GM19372 (cell line): ENCODE measurements around the gene DUSP9.
"Not testable (repeated sequence)": the region's sequence is repeated elsewhere in the genome, so short reads cannot be mapped to it uniquely, and the experiment has no call there.

ENCODE experiments used
- ATAC-seq: cut with Tn5 transposase; IDR thresholded peaks from one replicate; pipeline ENCODE4 v1.9.1; 2021; ENCODE audit warnings: mild to moderate bottlenecking, low read depth, moderate library complexity; ENCODE audit not compliant: unreplicated experiment

DUSP9 gene, protein sequence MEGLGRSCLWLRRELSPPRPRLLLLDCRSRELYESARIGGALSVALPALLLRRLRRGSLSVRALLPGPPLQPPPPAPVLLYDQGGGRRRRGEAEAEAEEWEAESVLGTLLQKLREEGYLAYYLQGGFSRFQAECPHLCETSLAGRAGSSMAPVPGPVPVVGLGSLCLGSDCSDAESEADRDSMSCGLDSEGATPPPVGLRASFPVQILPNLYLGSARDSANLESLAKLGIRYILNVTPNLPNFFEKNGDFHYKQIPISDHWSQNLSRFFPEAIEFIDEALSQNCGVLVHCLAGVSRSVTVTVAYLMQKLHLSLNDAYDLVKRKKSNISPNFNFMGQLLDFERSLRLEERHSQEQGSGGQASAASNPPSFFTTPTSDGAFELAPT

DNA sequence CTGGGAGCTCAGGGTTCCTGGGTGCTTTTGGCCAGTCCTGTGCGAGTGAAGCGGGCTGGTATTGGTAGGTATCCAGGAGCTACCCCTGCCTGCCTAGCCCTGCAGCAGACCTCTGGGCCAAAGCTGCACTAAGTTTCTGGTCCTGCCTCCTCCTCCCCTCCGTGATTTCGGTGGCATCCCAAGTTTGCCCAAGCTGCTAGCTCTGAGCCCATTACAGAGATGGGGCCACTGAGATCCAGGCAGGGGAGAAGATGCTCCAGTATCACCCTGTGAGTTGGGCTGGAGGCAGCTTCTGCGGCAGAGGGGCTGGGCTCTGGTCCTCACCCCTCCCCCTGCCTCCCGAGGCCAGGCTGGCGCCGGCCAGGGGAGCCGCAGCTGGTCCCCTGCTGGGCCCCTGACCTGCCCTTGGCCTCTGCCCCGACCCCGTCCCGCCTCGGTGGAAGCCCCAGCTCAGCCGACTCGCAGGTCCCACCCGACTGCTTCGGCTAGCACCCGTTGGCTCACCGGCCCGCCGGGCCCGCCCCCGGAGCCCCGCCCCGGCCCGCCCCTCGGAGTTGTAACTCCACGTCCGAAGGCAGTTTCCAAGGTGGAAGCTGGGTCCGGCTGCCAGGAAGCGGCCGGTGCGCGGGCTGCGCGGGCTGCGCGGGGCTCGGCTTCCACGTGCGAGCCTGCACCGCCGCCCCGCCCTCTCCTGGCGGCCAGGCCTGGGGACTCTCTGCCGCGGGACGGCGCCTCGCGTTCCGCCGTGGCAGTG, at the start of gene DUSP9:
Gene DUSP9 (plus strand): TSS at position 584 of the 754 bp plus-strand sequence. CDS start 751 bp downstream, outside the sequence.
- ATAC-seq, result no peak

DNA sequence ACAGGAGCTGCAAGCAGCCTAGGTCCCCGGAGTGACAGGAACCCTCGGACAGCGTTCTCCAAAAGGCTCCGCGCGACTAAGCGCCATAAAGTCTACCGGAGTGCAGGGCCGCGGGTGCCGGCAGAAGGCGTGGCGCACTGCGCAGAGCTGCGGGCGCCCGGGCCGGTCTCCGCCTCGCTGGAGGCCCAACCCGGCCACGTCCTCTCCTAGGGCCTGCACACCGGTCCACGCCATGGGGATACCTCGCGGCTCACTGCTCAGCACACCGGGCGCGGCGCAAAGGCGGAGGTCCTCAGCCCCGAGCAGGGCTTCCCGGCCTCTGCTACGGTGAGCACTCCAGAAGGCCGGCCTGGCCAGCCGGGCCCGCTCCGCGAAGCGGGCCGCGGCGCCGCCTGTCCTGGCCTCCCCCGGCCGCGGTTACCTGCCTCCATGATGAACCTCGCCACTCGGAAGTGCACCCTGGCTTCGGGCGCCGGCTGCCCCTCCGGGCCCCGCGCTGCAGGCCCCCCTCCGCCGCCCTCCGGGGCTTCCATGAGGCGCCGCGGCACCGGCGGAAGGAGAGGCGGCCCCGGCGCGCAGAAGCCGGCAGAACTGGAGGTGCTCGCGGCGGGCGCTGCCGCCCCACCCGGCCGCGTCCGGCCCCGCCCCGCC, 48.3 kb upstream of the DUSP9 start, which contains the start of gene CCNQ:
Gene CCNQ (minus strand): TSS at position 599 of the 651 bp plus-strand sequence. CDS start 66 bp downstream, at position 533.
- ATAC-seq, result peak; percentile 42

DNA sequence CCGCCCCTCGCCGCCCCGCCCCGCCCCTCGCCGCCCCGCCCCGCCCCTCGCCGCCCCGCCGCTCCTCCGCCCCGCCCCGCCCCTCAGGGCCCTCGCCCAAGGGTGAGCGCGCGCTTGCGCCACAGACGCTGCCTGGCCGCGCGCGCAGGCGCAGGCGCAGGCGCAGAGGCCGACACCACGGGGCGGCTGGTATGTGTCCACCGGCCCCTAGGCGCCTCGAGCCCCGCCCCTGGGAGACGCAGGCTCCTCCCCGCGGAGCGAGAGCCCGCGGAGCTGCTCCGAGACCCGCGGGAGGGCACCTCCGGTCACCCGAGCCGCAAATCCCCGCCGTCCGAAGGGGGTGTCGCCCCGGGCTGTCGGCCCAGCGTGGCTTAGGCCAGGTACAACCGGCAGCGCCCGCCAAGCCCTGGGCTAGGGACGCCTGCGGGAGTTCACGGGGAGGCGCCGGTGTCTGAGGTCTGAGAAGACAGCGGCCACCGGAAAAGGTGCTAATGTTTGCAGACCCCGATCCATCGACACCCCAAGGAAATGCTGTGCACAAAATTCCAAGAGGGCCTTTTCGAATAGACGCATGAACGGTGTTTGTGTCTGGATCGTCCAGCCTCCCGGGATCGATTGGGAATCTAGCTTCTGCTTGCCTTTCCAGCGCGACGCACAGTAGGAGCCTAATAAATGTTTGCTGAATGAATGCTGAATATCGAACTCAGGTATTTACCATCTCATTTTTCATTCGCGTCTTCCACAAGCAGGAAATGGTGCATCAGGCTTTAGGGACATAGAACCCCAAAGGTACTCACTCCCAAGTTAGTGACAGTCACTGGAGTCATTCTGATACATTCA, 47.6 kb upstream of the DUSP9 start:
- ATAC-seq, result peak; percentile 83

DNA sequence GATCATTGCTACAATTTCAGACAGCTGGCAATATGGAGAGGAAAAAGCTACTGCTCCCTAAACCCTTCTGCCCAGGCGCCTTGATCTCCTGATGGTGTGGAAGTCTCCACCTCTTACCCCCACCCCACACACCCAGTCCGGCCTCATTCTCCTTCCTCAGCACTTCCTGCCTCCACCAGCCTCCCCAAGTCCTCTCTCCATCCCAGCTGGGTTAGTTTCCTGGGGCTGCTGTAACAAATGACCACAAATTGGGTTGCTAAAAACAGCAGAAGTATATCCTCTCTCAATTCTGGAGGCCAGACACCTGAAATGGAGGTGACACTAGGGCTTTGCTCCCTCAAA, 47.0 kb upstream of the DUSP9 start:
- ATAC-seq, result no peak

DNA sequence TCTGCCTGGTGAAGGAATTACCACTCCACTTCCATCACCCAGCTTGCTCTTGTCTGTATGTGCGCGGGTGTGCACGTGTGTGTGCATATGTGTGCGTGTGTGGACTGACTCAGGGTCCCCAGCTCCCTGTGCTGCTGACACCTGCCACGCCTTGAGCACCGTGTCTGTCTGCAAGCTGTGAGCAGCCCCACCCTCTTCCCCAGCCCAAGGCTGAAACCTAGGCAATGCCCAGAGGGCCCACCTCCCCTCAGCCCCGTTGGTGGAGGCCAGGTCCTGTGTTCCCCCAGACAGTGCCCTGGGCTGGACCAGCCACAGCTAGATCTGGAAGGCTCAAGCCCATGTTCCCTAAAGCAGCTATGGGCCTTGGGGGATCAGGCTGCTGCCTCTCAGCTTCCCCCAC, 46.1 kb upstream of the DUSP9 start:
- no peak for ATAC-seq

DNA sequence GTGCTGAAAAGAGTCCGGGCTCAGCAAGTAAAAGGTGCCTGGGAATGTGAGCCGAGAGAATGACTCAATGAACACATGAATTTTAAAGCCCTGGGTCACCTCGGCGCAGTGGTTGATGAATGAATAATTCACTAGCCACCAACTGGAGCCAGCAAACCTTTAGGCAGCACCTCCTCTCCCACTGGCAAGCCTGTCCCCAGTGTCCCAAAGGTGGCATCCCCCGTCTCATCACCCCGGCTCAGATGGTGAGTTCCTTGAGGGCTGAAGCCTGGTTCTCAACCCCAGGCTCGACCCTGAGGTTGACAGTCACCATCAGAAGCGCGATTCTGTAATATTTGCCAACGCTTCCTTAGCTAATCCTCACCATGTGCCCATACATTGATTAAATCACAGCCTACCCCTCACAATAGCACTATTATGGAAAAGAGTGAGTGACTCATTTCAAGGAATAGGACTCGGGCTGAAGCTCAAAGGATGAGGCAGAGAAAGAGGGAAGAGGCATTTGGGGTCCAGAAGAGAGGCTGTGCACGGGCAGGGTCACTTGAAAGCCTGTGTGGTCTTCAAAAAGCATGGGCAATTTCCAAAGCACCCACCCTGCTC, 45.4 kb upstream of the DUSP9 start:
- ATAC-seq, result no peak

DNA sequence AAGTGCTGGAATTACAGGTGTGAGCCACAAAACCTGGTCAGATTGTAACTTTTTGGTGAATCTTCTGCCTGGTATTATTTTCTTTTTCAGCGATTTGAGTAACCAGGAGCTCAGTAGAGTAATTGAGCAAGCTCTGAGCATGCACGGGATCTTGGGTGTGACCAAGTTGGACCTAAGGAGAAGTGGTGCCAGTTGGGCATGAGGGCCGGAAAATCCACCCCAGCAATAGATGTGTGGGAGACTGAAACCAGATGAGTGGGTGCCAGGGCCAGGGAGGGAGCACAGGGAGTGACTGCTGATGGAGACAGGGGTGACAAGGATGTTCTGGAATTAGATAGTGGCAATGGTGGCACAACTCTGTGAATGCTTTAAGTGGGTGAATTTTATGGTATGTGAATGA, 44.4 kb upstream of the DUSP9 start:
- no peak for ATAC-seq

DNA sequence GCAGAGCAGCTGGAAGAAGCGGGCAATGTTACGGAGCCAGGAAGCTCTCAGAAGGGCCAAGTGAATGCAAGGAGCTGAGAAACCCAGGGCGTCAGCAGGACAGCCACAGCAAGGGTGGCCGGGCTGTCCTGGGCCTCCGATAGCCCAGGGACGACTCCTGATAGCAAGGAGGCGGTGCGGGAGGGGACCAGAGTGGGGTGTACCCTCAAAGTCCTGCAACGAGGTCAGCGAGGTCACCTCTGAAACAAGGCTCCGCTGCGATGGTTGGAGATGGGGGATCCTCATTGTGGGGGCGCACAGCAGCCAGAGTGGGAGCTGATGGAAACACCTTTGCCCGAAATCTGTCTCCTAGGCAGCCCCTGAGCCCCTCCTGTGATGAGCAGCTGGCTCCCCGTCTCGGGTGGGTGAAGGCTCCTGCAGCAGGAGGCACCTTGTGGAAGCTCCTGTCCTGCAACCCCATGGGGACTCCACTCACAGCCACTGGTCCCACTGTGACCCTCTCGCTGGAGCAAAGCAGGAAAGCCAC, 43.8 kb upstream of the DUSP9 start:
- ATAC-seq, result no peak

DNA sequence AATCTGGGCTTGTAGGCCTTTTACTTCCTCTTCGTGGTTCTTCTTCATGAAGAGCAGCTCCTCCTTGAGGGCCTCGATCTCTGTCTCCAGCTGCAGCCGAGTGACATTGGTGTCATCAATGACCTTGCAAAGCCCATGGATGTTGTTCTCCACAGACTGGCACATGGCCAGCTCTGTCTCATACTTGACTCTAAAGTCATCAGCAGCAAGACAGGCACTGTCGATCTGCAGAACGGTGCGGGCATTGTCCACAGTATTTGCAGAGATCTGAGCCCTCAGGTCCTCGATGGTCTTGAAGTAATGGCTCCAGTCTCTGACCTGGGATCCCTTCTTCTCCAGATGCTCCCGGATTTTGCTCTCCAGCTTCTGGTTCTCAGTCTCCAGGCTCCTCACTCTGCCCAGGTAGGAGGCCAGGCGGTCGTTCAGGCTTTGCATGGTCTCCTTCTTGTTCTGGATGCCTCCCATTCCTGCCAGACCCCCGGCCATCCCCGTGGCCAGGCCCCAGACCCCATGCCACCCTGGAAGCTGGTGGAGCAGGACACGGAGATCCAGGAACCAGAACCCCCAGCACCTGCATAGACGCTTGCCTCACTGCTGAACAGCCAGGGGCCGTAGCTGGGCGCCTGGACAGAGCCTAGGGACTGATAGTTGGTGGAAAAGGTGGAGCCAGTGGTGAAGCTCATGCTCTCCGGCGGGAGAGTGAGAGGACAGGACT, 42.2 kb upstream of the DUSP9 start:
- not testable (repeated sequence) for ATAC-seq

DNA sequence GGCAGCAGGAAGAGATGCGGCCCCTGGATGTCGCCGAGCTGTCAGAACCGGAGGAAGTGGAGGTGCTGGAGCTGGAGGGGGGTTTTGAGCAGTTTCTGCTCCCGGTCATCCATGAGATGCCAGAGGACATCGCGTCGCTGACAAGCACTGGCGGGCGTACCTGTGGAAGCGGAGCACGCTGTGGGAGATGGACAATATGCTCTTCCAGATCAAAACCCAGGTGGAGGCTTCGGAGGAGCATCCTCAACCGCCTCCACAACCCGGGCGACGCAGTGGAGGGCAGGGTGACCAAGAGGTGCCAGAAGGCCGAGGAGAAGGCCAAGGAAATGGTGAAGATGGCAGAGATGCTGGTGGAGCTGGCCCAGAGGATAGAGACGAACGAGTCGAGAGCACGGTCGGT, 40.5 kb upstream of the DUSP9 start:
- ATAC-seq, result no peak

DNA sequence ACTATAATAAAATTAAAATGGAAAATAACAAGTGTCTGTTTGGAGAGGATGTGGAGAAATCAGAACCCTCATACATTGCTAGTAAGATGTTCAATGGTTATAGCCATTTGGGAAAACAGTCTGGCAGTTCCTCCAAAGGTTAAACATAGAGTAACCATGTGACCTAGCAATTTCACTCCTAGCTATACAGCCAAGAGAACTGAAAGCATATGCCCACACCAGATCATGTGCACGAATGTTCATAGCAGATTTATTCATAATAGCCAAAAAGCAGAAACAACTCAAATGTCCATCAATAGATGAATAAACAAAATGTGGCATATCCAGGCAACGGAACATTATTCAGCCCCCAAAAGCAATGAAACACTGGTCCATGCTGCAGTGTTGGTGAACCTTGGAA, 38.6 kb upstream of the DUSP9 start:
- ATAC-seq, result no peak

DNA sequence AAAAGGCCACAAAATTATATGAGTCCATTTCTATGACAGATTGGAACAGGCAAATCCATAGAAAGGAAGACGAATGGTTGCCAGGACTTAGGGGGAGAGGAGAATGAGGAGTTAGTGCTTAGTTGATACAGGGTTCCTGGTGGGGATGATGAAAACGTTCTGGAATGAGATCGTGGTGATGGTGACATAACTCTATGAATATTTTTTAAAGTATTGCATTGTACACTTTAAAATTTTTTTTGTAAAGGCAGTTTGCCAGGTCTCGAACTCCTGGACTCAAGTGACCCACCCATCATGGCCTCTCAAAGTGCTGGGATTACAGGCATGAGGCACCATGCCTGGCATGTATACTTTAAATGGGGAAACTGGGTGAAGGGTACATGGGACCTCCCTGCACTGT, 38.2 kb upstream of the DUSP9 start:
- ATAC-seq, result no peak

DNA sequence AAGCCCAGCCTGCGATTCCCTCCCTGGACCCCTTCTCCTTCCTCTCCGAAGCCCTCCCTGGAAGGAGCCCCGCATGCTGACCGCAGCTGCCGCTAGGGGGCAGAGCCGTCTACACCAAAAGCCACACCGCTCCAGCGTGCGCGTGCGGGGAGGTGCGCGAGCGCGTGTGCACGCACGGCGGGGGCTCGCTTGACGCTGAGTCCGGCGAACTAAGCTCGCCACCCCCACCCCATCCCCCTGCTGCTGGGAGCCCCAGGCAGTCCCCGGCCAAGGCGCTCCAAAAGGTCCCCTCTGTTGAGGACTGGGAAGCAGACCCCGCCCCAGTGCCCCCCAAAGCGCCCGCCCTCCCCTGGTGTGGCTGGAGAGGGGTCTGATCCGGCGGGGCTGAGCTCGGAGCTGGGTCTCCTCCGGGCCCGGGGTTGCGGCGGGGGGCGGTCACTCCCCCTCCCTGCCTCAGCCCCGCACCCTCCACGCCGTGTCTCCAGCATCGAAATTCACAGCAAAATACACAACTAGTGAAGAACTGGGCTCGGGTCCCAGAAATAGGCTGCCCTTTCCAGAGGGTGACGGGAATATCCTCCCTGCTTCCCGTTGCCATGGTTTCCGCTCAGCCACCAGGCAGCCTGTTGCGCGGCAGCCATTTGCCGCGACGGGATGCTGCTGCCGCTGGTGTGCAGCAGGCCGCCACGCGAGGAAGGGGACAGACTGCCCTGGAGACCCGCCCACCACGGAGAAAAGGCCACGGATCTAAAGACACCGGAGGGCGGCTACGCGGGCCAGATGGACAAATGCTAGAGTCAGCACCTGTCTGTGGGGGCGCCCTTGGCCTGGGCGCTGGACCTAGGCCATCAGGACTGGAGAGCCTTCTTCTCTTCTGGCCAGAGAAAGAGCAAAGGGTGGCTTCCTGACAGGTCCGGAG, 36.8 kb upstream of the DUSP9 start:
- ATAC-seq, result no peak

DNA sequence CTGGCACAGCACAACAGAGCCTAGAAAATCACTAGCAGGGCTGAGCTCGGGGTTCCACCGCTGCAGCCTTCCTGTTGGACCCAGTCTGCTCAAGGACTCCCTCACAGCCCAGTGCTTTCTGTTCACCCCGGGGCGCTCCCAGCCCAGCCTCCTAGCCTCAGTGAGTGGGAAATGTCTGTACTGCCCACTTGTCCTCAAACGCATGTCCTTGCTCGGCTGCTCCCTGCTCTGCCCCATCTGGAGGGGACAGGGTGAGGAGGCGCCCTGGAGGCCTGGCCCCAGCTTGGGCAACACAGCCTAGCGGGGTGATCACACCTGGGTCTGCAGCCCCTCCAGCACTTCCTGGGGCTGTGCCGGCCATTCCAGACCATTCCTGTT, 36.2 kb upstream of the DUSP9 start:
- no peak for ATAC-seq

DNA sequence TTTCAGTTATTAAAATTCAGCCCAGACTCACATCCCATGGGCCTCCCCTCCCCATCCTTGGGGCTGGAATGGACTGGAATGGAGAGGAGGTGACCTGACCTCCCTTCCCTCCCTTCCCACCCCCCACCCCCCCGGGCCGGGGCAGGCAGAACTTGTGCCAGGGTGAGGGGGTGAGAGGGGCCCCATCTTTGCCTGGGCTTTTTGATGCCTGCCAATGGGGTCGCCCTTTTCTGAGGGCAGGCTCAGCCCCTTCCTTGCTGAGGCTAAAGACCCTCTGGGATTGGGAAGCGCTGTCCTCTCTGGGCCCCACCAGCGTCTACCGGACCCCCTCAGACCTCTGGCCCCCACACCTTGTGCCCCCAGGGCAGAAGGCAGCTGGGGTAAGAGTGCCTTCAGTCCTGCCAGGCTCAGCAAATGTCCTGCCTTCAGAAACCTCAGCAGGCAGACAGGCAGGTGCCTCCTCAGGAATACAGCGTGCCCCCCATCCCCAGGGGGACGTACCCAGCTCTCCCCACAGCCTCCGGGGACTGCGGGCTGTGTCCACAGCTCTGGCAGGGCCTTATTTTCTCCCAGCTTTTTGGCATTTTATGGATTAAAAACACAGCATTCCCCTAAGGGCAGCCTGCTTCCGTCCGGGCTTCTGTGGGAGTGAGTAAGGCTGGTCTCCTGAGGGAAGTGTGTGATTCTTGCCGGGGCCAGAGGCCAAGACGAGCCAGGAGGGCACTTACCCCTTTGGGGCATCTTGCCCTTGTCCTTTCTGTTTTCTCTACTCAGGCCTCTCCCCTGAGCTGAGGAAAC, 35.5 kb upstream of the DUSP9 start:
- ATAC-seq, result no peak

DNA sequence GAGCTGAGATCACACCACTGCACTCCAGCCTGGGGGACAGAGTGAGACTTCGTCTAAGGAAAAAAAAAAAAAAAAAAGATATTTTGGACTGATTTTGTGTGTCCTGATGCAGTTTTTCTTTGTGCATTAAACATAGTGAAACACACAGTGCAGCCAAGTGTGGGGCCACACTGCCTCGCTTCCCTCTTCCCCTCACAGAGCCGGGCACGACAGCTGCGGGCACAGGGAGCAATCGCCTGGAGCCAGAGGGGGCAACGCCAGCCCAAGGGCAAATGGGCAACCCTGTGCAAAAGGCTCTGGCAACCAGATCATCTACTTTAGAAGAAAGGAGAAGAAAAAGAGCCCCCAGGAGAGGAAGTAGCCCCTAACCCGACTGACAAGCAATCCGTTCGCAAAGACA, 34.6 kb upstream of the DUSP9 start:
- no peak for ATAC-seq

DNA sequence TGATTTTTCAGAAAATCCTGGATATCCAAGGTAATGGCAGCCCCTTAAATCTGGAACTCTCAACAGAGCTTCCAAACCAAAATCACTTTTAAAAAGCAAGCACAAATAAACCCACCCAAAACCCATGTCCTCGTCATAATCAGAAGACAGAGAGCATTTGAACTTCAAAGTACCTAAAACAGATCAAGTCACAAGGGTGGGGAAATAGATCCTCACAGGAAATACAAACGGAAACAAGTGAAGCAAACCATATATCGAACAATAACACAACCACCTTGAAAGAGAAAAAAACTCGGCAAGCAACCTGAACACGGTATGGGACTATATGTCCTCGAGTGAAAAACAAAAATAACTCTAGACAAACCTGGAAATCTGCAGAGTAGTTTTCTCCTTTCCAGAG, 32.2 kb upstream of the DUSP9 start:
- ATAC-seq, result no peak
